Neural cell (in vitro differentiated cells): ENCODE measurements around the gene TMEM11. TPM values are rescaled to one million over a fixed set of nuclear protein-coding genes. Genes with fewer than 3 reads are reported as not detected.
A peak's percentile ranks its signal among the peaks of the same experiment; 100 is the strongest.

Experiments
- H2AFZ ChIP-seq: fragments of 200-600, 300-800 bp; sonication (generic), shearing (Covaris generic); 2 replicates; pipeline ENCODE4 v1.6.0; 2014; ENCODE audit warnings: low read depth, mild to moderate bottlenecking, antibody characterized with exemption, low read length, moderate library complexity
- H3F3A ChIP-seq: fragments of 200-600 bp; shearing (Covaris generic); 2 replicates; pipeline ENCODE4 v1.6.1; 2016; ENCODE audit warnings: mild to moderate bottlenecking, moderate library complexity, mixed read lengths, antibody characterized with exemption, low read length; ENCODE audit not compliant: insufficient read depth, poor library complexity, severe bottlenecking
- H3K27ac ChIP-seq: fragments of 200-600, 300-800 bp; sonication (generic), shearing (Covaris generic); 2 replicates; pipeline ENCODE4 v1.5.1; 2014; ENCODE audit warnings: mild to moderate bottlenecking, low read length, moderate library complexity
- H3K27me3 ChIP-seq: fragments of 300-800, 200-600 bp; sonication (generic), shearing (Covaris generic); 2 replicates; pipeline ENCODE4 v1.6.0; 2014; ENCODE audit warnings: mild to moderate bottlenecking, low read depth, low read length, moderate library complexity; ENCODE audit not compliant: insufficient read depth
- H3K36me3 ChIP-seq: fragments of 300-800, 200-600 bp; sonication (generic), shearing (Covaris generic); 2 replicates; pipeline ENCODE4 v1.5.1; 2014; ENCODE audit warnings: mild to moderate bottlenecking, antibody characterized with exemption, low read length, moderate library complexity; ENCODE audit not compliant: insufficient read depth
- H3K4me2 ChIP-seq: fragments of 300-800, 200-600 bp; sonication (generic), shearing (Covaris generic); 2 replicates; pipeline ENCODE4 v1.6.0; 2014; ENCODE audit warnings: mild to moderate bottlenecking, low read length
- H3K4me3 ChIP-seq: fragments of 300-800, 200-600 bp; sonication (generic), shearing (Covaris generic); 2 replicates; pipeline ENCODE4 v1.5.1; 2014; ENCODE audit warnings: mild to moderate bottlenecking, low read length, moderate library complexity
- H3K79me2 ChIP-seq: fragments of 200-600 bp; shearing (Covaris generic); replicated peaks from 2 replicates; pipeline ENCODE4 v1.6.0; 2014; ENCODE audit warnings: mild to moderate bottlenecking, low read length, moderate library complexity; ENCODE audit not compliant: insufficient read depth
- H3K9ac ChIP-seq: fragments of 300-800, 200-600 bp; sonication (generic), shearing (Covaris generic); 2 replicates; pipeline ENCODE4 v1.6.1; 2016; ENCODE audit warnings: mild to moderate bottlenecking, low read length, mixed read lengths
- H3K9me2 ChIP-seq: fragments of 200-600 bp; shearing (Covaris generic); 2 replicates; pipeline ENCODE4 v1.6.1; 2016; ENCODE audit warnings: mild to moderate bottlenecking, low read length, mixed read lengths; ENCODE audit not compliant: insufficient read depth
- H3K9me3 ChIP-seq: fragments of 200-600, 300-800 bp; sonication (generic), shearing (Covaris generic); 2 replicates; pipeline ENCODE4 v1.6.1; 2016; ENCODE audit warnings: mild to moderate bottlenecking, mixed run types, low read length, moderate library complexity, mixed read lengths
- H4K20me1 ChIP-seq: fragments of 200-600 bp; shearing (Covaris generic); 2 replicates; pipeline ENCODE4 v1.6.1; 2016; ENCODE audit warnings: mild to moderate bottlenecking, mixed run types; ENCODE audit not compliant: insufficient read depth
- EP300 ChIP-seq: fragments of 450-650 bp; conservative IDR thresholded peaks from 2 replicates; pipeline ENCODE4 v1.6.1; 2014; ENCODE audit warnings: antibody characterized with exemption, mild to moderate bottlenecking, moderate library complexity; ENCODE audit not compliant: poor library complexity, severe bottlenecking
- EZH2 ChIP-seq: fragments of 200-600, 300-800 bp; shearing (Covaris generic), sonication (generic); IDR thresholded peaks from 2 replicates; pipeline ENCODE4 v1.6.1; 2014; ENCODE audit warnings: antibody characterized with exemption, low read length, borderline replicate concordance, mild to moderate bottlenecking; ENCODE audit not compliant: insufficient read depth, poor library complexity, severe bottlenecking
- MXI1 ChIP-seq: fragments of 450-650 bp; conservative IDR thresholded peaks from 2 replicates; pipeline ENCODE4 v1.6.1; 2014; ENCODE audit warnings: antibody characterized with exemption, mild to moderate bottlenecking; ENCODE audit not compliant: poor library complexity, severe bottlenecking
- POLR2AphosphoS5 ChIP-seq: IDR thresholded peaks from 2 replicates; pipeline ENCODE4 v1.6.1; 2012
- RAD21 ChIP-seq: fragments of 450-650 bp; conservative IDR thresholded peaks from 2 replicates; pipeline ENCODE4 v1.6.1; 2014; ENCODE audit warnings: antibody characterized with exemption, mild to moderate bottlenecking, moderate library complexity
- SMC3 ChIP-seq: fragments of 450-650 bp; conservative IDR thresholded peaks from 2 replicates; pipeline ENCODE4 v1.6.1; 2014; ENCODE audit warnings: antibody characterized with exemption, mild to moderate bottlenecking, moderate library complexity; ENCODE audit not compliant: poor library complexity
- TAF1 ChIP-seq: IDR thresholded peaks from 2 replicates; pipeline ENCODE4 v1.6.1; 2012; ENCODE audit warnings: low read depth
- polyA plus RNA-seq: library from polyadenylated mRNA; depleted of rRNA; stranded (reverse); fragments of >200 nt; gene quantifications from 2 replicates; pipeline ENCODE4 v1.2.3, GENCODE V29; 2014
- TF ChIP-seq, protein P1 (sequence below): fragments of 450-650 bp; IDR thresholded peaks from 2 replicates; pipeline ENCODE4 v1.5.1; 2014; ENCODE audit warnings: antibody characterized with exemption, mild to moderate bottlenecking, moderate library complexity; ENCODE audit not compliant: poor library complexity, severe bottlenecking
- TF ChIP-seq, protein P2 (sequence below): IDR thresholded peaks from 2 replicates; pipeline ENCODE4 v1.6.1; 2012; ENCODE audit warnings: borderline replicate concordance

Gene TMEM11
- polyA plus RNA-seq, 1 donor from 2014 or later, result 24.6 TPM

GRCh38 chr17:21253646-21254441 lies 39.9 kb upstream of the TMEM11 start:
- peak overlapping the region; percentile 82 for H2AFZ ChIP-seq
- H3F3A ChIP-seq, result no peaks in the 10 kb centered on the region
- H3K9me2 ChIP-seq, result no peaks in the 10 kb centered on the region
- TF ChIP-seq MXI1 (no peak), SMC3 (no peak), POLR2AphosphoS5 (no peak), TAF1 (no peak), RAD21 (no peak), EZH2 (no peak), EP300 (no peak)
- TF ChIP-seq, protein P1, sequence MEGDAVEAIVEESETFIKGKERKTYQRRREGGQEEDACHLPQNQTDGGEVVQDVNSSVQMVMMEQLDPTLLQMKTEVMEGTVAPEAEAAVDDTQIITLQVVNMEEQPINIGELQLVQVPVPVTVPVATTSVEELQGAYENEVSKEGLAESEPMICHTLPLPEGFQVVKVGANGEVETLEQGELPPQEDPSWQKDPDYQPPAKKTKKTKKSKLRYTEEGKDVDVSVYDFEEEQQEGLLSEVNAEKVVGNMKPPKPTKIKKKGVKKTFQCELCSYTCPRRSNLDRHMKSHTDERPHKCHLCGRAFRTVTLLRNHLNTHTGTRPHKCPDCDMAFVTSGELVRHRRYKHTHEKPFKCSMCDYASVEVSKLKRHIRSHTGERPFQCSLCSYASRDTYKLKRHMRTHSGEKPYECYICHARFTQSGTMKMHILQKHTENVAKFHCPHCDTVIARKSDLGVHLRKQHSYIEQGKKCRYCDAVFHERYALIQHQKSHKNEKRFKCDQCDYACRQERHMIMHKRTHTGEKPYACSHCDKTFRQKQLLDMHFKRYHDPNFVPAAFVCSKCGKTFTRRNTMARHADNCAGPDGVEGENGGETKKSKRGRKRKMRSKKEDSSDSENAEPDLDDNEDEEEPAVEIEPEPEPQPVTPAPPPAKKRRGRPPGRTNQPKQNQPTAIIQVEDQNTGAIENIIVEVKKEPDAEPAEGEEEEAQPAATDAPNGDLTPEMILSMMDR, result no peak
- TF ChIP-seq, protein P2, sequence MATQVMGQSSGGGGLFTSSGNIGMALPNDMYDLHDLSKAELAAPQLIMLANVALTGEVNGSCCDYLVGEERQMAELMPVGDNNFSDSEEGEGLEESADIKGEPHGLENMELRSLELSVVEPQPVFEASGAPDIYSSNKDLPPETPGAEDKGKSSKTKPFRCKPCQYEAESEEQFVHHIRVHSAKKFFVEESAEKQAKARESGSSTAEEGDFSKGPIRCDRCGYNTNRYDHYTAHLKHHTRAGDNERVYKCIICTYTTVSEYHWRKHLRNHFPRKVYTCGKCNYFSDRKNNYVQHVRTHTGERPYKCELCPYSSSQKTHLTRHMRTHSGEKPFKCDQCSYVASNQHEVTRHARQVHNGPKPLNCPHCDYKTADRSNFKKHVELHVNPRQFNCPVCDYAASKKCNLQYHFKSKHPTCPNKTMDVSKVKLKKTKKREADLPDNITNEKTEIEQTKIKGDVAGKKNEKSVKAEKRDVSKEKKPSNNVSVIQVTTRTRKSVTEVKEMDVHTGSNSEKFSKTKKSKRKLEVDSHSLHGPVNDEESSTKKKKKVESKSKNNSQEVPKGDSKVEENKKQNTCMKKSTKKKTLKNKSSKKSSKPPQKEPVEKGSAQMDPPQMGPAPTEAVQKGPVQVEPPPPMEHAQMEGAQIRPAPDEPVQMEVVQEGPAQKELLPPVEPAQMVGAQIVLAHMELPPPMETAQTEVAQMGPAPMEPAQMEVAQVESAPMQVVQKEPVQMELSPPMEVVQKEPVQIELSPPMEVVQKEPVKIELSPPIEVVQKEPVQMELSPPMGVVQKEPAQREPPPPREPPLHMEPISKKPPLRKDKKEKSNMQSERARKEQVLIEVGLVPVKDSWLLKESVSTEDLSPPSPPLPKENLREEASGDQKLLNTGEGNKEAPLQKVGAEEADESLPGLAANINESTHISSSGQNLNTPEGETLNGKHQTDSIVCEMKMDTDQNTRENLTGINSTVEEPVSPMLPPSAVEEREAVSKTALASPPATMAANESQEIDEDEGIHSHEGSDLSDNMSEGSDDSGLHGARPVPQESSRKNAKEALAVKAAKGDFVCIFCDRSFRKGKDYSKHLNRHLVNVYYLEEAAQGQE, result no peak
- H3K27ac ChIP-seq, result peak overlapping the region; percentile 23
- peak overlapping the region; percentile 78 for H3K4me3 ChIP-seq
- no peaks in the 10 kb centered on the region for H4K20me1 ChIP-seq
- peaks cover 9% of the 10 kb centered on the region for H3K79me2 ChIP-seq
- H3K36me3 ChIP-seq, result no peaks in the 10 kb centered on the region
- no peak overlapping the region for H3K4me2 ChIP-seq
- H3K9ac ChIP-seq, result peak overlapping the region; percentile 66
- no peaks in the 10 kb centered on the region for H3K27me3 ChIP-seq
- H3K9me3 ChIP-seq, result no peaks in the 10 kb centered on the region

- H3K79me2 ChIP-seq, result peaks cover 9% of the 10 kb centered on the region
- H3K4me2 ChIP-seq, result peak within 1 kb of the TSS; percentile 73
- H3F3A ChIP-seq, result no peaks in the 10 kb centered on the region
- no peaks in the 10 kb centered on the region for H3K9me3 ChIP-seq
- peak within 1 kb of the TSS; percentile 66 for H3K9ac ChIP-seq
- no peaks in the 10 kb centered on the region for H4K20me1 ChIP-seq
- H2AFZ ChIP-seq, result peak within 1 kb of the TSS; percentile 82
- H3K27ac ChIP-seq, result peak within 1 kb of the TSS; percentile 23
- H3K9me2 ChIP-seq, result no peaks in the 10 kb centered on the region
- H3K4me3 ChIP-seq, result peak within 1 kb of the TSS; percentile 78
- H3K27me3 ChIP-seq, result no peaks in the 10 kb centered on the region
- no peaks in the 10 kb centered on the region for H3K36me3 ChIP-seq
- TF ChIP-seq, protein P2, result no peak
- peak; percentile 51 for TF ChIP-seq POLR2AphosphoS5
- TF ChIP-seq, protein P1, result no peak
- peak; percentile 63 for TF ChIP-seq MXI1
- no peak for TF ChIP-seq TAF1
- TF ChIP-seq SMC3, result peak; percentile 11
- no peak for TF ChIP-seq EP300
- TF ChIP-seq EZH2, result no peak
- no peak for TF ChIP-seq RAD21
These were observed 39.1 kb upstream of the TMEM11 start, which contains the start of gene NATD1 for GRCh38 chr17:21252796-21253645. Gene NATD1 (minus strand): TSS chr17:21253410. CDS start chr17:21253264, 146 bp downstream.
